Neural cell (in vitro differentiated cells): Measurements from ENCODE around the gene BANP.
"Not testable (repeated sequence)": the region's sequence is repeated elsewhere in the genome, so short reads cannot be mapped to it uniquely, and the experiment has no call there.

Source experiments
- CTCF ChIP-seq: fragments of 450-650 bp; IDR thresholded peaks from 2 replicates; pipeline ENCODE4 v1.5.1; 2014; ENCODE audit warnings: antibody characterized with exemption, mild to moderate bottlenecking, moderate library complexity; ENCODE audit not compliant: poor library complexity, severe bottlenecking
- EZH2 ChIP-seq: fragments of 200-600, 300-800 bp; shearing (Covaris generic), sonication (generic); IDR thresholded peaks from 2 replicates; pipeline ENCODE4 v1.6.1; 2014; ENCODE audit warnings: antibody characterized with exemption, low read length, borderline replicate concordance, mild to moderate bottlenecking; ENCODE audit not compliant: insufficient read depth, poor library complexity, severe bottlenecking
- POLR2AphosphoS5 ChIP-seq: IDR thresholded peaks from 2 replicates; pipeline ENCODE4 v1.6.1; 2012
- REST ChIP-seq: IDR thresholded peaks from 2 replicates; pipeline ENCODE4 v1.6.1; 2012; ENCODE audit warnings: borderline replicate concordance
- SMC3 ChIP-seq: fragments of 450-650 bp; conservative IDR thresholded peaks from 2 replicates; pipeline ENCODE4 v1.6.1; 2014; ENCODE audit warnings: antibody characterized with exemption, mild to moderate bottlenecking, moderate library complexity; ENCODE audit not compliant: poor library complexity

GRCh38 chr16:88091221-88091971 lies 140.2 kb downstream of the BANP start:
- not testable (repeated sequence) for TF ChIP-seq POLR2AphosphoS5, CTCF, SMC3, EZH2, REST
